GM21576 (cell line): ENCODE data around the gene FRMPD4.

Experiments
- ATAC-seq: cut with Tn5 transposase; IDR thresholded peaks from one replicate; pipeline ENCODE4 v1.9.1; 2021; ENCODE audit warnings: mild to moderate bottlenecking, moderate library complexity; ENCODE audit not compliant: unreplicated experiment

The FRMPD4 gene

GRCh38 chrX:12292996-12293765 lies 154.9 kb downstream of the FRMPD4 start:
- ATAC-seq = no peak

GRCh38 chrX:12297353-12297752 lies 159.1 kb downstream of the FRMPD4 start:
- no peak for ATAC-seq

- ATAC-seq = no peak
Measured at GRCh38 chrX:12301288-12301687, 163.0 kb downstream of the FRMPD4 start.

- ATAC-seq = no peak
Measured at GRCh38 chrX:12304261-12304660, 166.0 kb downstream of the FRMPD4 start.

GRCh38 chrX:12307961-12308360 lies 169.7 kb downstream of the FRMPD4 start:
- no peak for ATAC-seq

GRCh38 chrX:12308420-12308819 lies 170.1 kb downstream of the FRMPD4 start:
- ATAC-seq = no peak

- ATAC-seq = no peak
Measured at GRCh38 chrX:12309040-12309743, 170.9 kb downstream of the FRMPD4 start.

- no peak for ATAC-seq
Measured at GRCh38 chrX:12309744-12310076, 171.4 kb downstream of the FRMPD4 start.

- no peak for ATAC-seq
Measured at GRCh38 chrX:12314651-12315050, 176.4 kb downstream of the FRMPD4 start.

- no peak for ATAC-seq
Measured at GRCh38 chrX:12315526-12315925, 177.3 kb downstream of the FRMPD4 start.

GRCh38 chrX:12319003-12319519 lies 180.8 kb downstream of the FRMPD4 start:
- ATAC-seq = no peak

GRCh38 chrX:12319992-12320391 lies 181.7 kb downstream of the FRMPD4 start:
- no peak for ATAC-seq

GRCh38 chrX:12322031-12322430 lies 183.8 kb downstream of the FRMPD4 start:
- no peak for ATAC-seq

- ATAC-seq = no peak
Measured at GRCh38 chrX:12325171-12325570, 186.9 kb downstream of the FRMPD4 start.

GRCh38 chrX:12327836-12328235 lies 189.6 kb downstream of the FRMPD4 start:
- no peak for ATAC-seq

- ATAC-seq = no peak
Measured at GRCh38 chrX:12329476-12329875, 191.2 kb downstream of the FRMPD4 start.

- ATAC-seq = no peak
Measured at GRCh38 chrX:12330841-12331240, 192.6 kb downstream of the FRMPD4 start.

- no peak for ATAC-seq
Measured at GRCh38 chrX:12332786-12333347, 194.6 kb downstream of the FRMPD4 start.

- no peak for ATAC-seq
Measured at GRCh38 chrX:12339921-12340320, 201.6 kb downstream of the FRMPD4 start.

GRCh38 chrX:12344954-12345353 lies 206.7 kb downstream of the FRMPD4 start:
- no peak for ATAC-seq

GRCh38 chrX:12349201-12349600 lies 210.9 kb downstream of the FRMPD4 start:
- no peak for ATAC-seq

GRCh38 chrX:12352922-12353321 lies 214.6 kb downstream of the FRMPD4 start:
- ATAC-seq = no peak
